Stimulated activated CD8-positive, alpha-beta memory T cell treated with anti-CD3 and anti-CD28 coated beads, Interleukin-15, amount 100 ng/mL, for 4 hours (primary cell): ENCODE results near the gene MOGAT2.

Experiments
- DNase-seq, 2 donors: peaks; one replicate each; pipeline ENCODE4 v3.0.0-alpha.2; 2020; ENCODE audit warnings: low read depth in 2 of 2

The MOGAT2 gene

GRCh38 chr11:75780888-75781287 is 63.2 kb downstream of the MOGAT2 start:
- no peak for DNase-seq

- DNase-seq = no peak
Observed at GRCh38 chr11:75781296-75781695, 63.7 kb downstream of the MOGAT2 start.

DNA sequence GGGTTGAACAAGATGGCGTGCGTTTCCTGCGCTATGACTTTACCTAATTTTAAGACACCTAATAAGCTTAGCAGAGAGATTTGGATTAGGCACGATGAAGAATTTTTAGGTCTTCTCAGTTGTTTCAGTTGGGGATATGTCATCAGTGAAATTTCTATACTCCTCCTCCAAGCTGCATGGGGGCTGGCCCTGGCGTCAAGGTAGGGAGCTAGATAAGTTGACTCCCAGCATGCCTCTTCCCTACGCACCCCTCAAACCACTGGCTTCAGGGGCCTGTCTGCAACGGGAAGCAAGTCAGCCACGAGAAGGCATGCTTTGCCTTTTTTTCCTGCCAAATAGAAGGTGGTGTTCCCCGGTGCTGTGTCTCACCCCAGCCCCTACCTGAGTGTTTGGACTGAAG is 64.2 kb downstream of the MOGAT2 start:
- no peak for DNase-seq
